WTC11 (cell line): ENCODE data around the gene MRPL52. TPM values are rescaled to one million over a fixed set of nuclear protein-coding genes. Genes with fewer than 3 reads are reported as not detected.

ENCODE experiments used
- ATAC-seq: fragments of 200-7000 bp; cut with Tn5 transposase; 2 replicates; pipeline ENCODE4 v1.10.0; 2021; ENCODE audit warnings: mild to moderate bottlenecking, moderate library complexity
- CTCF ChIA-PET: fragments of 300-600 bp; sonication (Branson Sonifier 250); formaldehyde crosslinking; loops from one replicate; lab custom pipeline; 2021; ENCODE audit warnings: antibody characterized with exemption; lab: Charles Lee
- POLR2A ChIA-PET: fragments of 350-600 bp; sonication (Branson Sonifier 250); formaldehyde crosslinking; loops from one replicate; lab custom pipeline; 2021; ENCODE audit warnings: antibody characterized with exemption; lab: Charles Lee
- DNase-seq: peaks from one replicate; pipeline ENCODE4 v3.0.0; 2021; ENCODE audit warnings: low spot score
- H3K27ac Mint-ChIP-seq: 2 replicates; pipeline ENCODE4 v1.8.0; 2021; ENCODE audit warnings: mixed read lengths
- H3K27me3 Mint-ChIP-seq: 2 replicates; pipeline ENCODE4 v1.8.0; 2021; ENCODE audit warnings: low read depth, mild to moderate bottlenecking, moderate library complexity, mixed read lengths
- H3K36me3 Mint-ChIP-seq: 2 replicates; pipeline ENCODE4 v1.8.0; 2021; ENCODE audit warnings: mixed read lengths
- H3K4me1 Mint-ChIP-seq: 2 replicates; pipeline ENCODE4 v1.8.0; 2022; ENCODE audit warnings: mixed read lengths
- H3K4me3 Mint-ChIP-seq: 2 replicates; pipeline ENCODE4 v1.8.0; 2021; ENCODE audit warnings: mild to moderate bottlenecking, moderate library complexity, mixed read lengths
- H3K9me3 Mint-ChIP-seq: 2 replicates; pipeline ENCODE4 v1.8.0; 2021; ENCODE audit warnings: mixed read lengths
- ATF1 ChIP-seq: sonication (generic); formaldehyde crosslinking; IDR thresholded peaks from 2 replicates; pipeline ENCODE4 v1.8.1; 2023; ENCODE audit warnings: mild to moderate bottlenecking, moderate library complexity, missing genetic modification reagents
- CREM ChIP-seq: sonication (generic); formaldehyde crosslinking; IDR thresholded peaks from 2 replicates; pipeline ENCODE4 v1.8.1; 2022; ENCODE audit warnings: mild to moderate bottlenecking, missing genetic modification reagents, moderate library complexity
- ELF4 ChIP-seq: sonication (generic); formaldehyde crosslinking; IDR thresholded peaks from 2 replicates; pipeline ENCODE4 v1.8.1; 2022; ENCODE audit warnings: low read depth, mild to moderate bottlenecking, moderate library complexity, missing genetic modification reagents
- EMX1 ChIP-seq: fragments of 250-450 bp; sonication (Bioruptor Pico); IDR thresholded peaks from 2 replicates; pipeline ENCODE4 v1.8.0; 2021; ENCODE audit warnings: mild to moderate bottlenecking
- FOXJ3 ChIP-seq: sonication (generic); formaldehyde crosslinking; IDR thresholded peaks from 2 replicates; pipeline ENCODE4 v1.9.0; 2021; ENCODE audit warnings: missing genetic modification reagents, mild to moderate bottlenecking, borderline replicate concordance
- GABPB1 ChIP-seq: sonication (generic); formaldehyde crosslinking; IDR thresholded peaks from 2 replicates; pipeline ENCODE4 v1.8.1; 2023; ENCODE audit warnings: mild to moderate bottlenecking, missing genetic modification reagents
- KAT7 ChIP-seq: sonication (generic); formaldehyde crosslinking; IDR thresholded peaks from 2 replicates; pipeline ENCODE4 v1.8.1; 2023; ENCODE audit warnings: missing genetic modification reagents, mild to moderate bottlenecking, borderline replicate concordance
- MYBL2 ChIP-seq: sonication (generic); formaldehyde crosslinking; IDR thresholded peaks from 2 replicates; pipeline ENCODE4 v1.8.1; 2023; ENCODE audit warnings: mild to moderate bottlenecking, moderate library complexity, missing genetic modification reagents
- NFATC4 ChIP-seq: fragments of 250-450 bp; sonication (Bioruptor Pico); IDR thresholded peaks from 2 replicates; pipeline ENCODE4 v1.9.0; 2021; ENCODE audit warnings: mild to moderate bottlenecking
- SP1 ChIP-seq: sonication (generic); formaldehyde crosslinking; conservative IDR thresholded peaks from 2 replicates; pipeline ENCODE4 v1.8.1; 2022; ENCODE audit warnings: missing genetic modification reagents
- TEAD4 ChIP-seq: sonication (generic); formaldehyde crosslinking; IDR thresholded peaks from 2 replicates; pipeline ENCODE4 v1.8.0; 2022; ENCODE audit warnings: mild to moderate bottlenecking, missing genetic modification reagents
- total RNA-seq: library from RNA; stranded (reverse); gene quantifications from 3 replicates; pipeline ENCODE4 v1.2.3, GENCODE V29; 2021
- TF ChIP-seq, protein P1 (sequence below): sonication (generic); formaldehyde crosslinking; IDR thresholded peaks from 2 replicates; pipeline ENCODE4 v1.8.0; 2022; ENCODE audit warnings: mild to moderate bottlenecking, missing genetic modification reagents
- TF ChIP-seq, protein P2 (sequence below): fragments of 250-450 bp; sonication (Bioruptor Pico); IDR thresholded peaks from 2 replicates; pipeline ENCODE4 v1.9.0; 2021; ENCODE audit warnings: mild to moderate bottlenecking, borderline replicate concordance
- TF ChIP-seq, protein P3 (sequence below): sonication (generic); formaldehyde crosslinking; IDR thresholded peaks from 2 replicates; pipeline ENCODE4 v1.8.1; 2022; ENCODE audit warnings: mild to moderate bottlenecking, missing genetic modification reagents, moderate library complexity, borderline replicate concordance
- TF ChIP-seq, protein P4 (sequence below): sonication (generic); formaldehyde crosslinking; IDR thresholded peaks from 2 replicates; pipeline ENCODE4 v1.8.0; 2022; ENCODE audit warnings: mild to moderate bottlenecking, missing genetic modification reagents
- TF ChIP-seq, protein P5 (sequence below): sonication (generic); formaldehyde crosslinking; IDR thresholded peaks from 2 replicates; pipeline ENCODE4 v1.8.1; 2022; ENCODE audit warnings: mild to moderate bottlenecking, moderate library complexity, missing genetic modification reagents
- TF ChIP-seq, protein P6 (sequence below): sonication (generic); formaldehyde crosslinking; conservative IDR thresholded peaks from 2 replicates; pipeline ENCODE4 v1.8.1; 2022; ENCODE audit warnings: mild to moderate bottlenecking, missing genetic modification reagents
- TF ChIP-seq, protein P7 (sequence below): fragments of 250-450 bp; sonication (Bioruptor Pico); IDR thresholded peaks from 2 replicates; pipeline ENCODE4 v1.9.0; 2021; ENCODE audit warnings: mild to moderate bottlenecking

MRPL52 gene
- total RNA-seq, 1 experiment from 2014 or later: 170 TPM

DNA sequence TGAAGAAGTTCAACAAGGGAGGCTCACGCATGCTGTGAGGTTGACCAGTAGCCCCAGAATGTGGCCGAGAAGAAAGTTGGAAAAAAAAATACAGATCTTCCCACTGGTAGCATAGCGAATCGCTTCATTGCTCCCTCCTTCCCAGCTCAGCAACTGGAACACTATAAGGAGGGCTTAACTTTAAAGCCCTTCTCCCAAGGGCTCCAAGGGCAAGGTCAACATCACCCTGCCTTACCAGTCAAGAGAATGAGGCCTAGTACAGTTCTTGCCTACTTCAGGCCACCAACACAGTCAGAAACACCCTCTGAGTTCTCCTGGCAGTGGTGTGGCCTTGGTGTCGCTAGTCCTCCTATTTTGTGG is 48.8 kb upstream of the MRPL52 start:
- Mint-ChIP-seq H3K36me3 (no peaks in the 10 kb centered on the region), H3K27me3 (no peaks in the 10 kb centered on the region)
- POLR2A ChIA-PET: interaction anchor here (1.2 kb wide), 1 partner anchor 42 kb away, joined by 4 read pairs; no protein-coding TSS in a partner anchor
- TF ChIP-seq, protein P1, sequence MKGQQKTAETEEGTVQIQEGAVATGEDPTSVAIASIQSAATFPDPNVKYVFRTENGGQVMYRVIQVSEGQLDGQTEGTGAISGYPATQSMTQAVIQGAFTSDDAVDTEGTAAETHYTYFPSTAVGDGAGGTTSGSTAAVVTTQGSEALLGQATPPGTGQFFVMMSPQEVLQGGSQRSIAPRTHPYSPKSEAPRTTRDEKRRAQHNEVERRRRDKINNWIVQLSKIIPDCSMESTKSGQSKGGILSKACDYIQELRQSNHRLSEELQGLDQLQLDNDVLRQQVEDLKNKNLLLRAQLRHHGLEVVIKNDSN (CRISPR knock-in tag): no peak
- TF ChIP-seq, protein P2, sequence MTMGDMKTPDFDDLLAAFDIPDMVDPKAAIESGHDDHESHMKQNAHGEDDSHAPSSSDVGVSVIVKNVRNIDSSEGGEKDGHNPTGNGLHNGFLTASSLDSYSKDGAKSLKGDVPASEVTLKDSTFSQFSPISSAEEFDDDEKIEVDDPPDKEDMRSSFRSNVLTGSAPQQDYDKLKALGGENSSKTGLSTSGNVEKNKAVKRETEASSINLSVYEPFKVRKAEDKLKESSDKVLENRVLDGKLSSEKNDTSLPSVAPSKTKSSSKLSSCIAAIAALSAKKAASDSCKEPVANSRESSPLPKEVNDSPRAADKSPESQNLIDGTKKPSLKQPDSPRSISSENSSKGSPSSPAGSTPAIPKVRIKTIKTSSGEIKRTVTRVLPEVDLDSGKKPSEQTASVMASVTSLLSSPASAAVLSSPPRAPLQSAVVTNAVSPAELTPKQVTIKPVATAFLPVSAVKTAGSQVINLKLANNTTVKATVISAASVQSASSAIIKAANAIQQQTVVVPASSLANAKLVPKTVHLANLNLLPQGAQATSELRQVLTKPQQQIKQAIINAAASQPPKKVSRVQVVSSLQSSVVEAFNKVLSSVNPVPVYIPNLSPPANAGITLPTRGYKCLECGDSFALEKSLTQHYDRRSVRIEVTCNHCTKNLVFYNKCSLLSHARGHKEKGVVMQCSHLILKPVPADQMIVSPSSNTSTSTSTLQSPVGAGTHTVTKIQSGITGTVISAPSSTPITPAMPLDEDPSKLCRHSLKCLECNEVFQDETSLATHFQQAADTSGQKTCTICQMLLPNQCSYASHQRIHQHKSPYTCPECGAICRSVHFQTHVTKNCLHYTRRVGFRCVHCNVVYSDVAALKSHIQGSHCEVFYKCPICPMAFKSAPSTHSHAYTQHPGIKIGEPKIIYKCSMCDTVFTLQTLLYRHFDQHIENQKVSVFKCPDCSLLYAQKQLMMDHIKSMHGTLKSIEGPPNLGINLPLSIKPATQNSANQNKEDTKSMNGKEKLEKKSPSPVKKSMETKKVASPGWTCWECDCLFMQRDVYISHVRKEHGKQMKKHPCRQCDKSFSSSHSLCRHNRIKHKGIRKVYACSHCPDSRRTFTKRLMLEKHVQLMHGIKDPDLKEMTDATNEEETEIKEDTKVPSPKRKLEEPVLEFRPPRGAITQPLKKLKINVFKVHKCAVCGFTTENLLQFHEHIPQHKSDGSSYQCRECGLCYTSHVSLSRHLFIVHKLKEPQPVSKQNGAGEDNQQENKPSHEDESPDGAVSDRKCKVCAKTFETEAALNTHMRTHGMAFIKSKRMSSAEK (CRISPR knock-in tag): no peak
- TF ChIP-seq, protein P3, sequence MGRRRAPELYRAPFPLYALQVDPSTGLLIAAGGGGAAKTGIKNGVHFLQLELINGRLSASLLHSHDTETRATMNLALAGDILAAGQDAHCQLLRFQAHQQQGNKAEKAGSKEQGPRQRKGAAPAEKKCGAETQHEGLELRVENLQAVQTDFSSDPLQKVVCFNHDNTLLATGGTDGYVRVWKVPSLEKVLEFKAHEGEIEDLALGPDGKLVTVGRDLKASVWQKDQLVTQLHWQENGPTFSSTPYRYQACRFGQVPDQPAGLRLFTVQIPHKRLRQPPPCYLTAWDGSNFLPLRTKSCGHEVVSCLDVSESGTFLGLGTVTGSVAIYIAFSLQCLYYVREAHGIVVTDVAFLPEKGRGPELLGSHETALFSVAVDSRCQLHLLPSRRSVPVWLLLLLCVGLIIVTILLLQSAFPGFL (CRISPR knock-in tag): no peak
- TF ChIP-seq, protein P4, sequence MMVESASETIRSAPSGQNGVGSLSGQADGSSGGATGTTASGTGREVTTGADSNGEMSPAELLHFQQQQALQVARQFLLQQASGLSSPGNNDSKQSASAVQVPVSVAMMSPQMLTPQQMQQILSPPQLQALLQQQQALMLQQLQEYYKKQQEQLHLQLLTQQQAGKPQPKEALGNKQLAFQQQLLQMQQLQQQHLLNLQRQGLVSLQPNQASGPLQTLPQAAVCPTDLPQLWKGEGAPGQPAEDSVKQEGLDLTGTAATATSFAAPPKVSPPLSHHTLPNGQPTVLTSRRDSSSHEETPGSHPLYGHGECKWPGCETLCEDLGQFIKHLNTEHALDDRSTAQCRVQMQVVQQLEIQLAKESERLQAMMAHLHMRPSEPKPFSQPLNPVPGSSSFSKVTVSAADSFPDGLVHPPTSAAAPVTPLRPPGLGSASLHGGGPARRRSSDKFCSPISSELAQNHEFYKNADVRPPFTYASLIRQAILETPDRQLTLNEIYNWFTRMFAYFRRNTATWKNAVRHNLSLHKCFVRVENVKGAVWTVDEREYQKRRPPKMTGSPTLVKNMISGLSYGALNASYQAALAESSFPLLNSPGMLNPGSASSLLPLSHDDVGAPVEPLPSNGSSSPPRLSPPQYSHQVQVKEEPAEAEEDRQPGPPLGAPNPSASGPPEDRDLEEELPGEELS (CRISPR knock-in tag): no peak
- TF ChIP-seq, protein P5, sequence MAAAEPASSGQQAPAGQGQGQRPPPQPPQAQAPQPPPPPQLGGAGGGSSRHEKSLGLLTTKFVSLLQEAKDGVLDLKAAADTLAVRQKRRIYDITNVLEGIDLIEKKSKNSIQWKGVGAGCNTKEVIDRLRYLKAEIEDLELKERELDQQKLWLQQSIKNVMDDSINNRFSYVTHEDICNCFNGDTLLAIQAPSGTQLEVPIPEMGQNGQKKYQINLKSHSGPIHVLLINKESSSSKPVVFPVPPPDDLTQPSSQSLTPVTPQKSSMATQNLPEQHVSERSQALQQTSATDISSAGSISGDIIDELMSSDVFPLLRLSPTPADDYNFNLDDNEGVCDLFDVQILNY (CRISPR knock-in tag): no peak
- TF ChIP-seq SP1: no peak
- TF ChIP-seq FOXJ3 (CRISPR knock-in tag): no peak
- TF ChIP-seq CREM: no peak
- TF ChIP-seq, protein P6, sequence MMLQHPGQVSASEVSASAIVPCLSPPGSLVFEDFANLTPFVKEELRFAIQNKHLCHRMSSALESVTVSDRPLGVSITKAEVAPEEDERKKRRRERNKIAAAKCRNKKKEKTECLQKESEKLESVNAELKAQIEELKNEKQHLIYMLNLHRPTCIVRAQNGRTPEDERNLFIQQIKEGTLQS: no peak
- TF ChIP-seq TEAD4 (CRISPR knock-in tag): no peak
- TF ChIP-seq, protein P7, sequence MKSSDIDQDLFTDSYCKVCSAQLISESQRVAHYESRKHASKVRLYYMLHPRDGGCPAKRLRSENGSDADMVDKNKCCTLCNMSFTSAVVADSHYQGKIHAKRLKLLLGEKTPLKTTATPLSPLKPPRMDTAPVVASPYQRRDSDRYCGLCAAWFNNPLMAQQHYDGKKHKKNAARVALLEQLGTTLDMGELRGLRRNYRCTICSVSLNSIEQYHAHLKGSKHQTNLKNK (CRISPR knock-in tag): no peak
- no peak for TF ChIP-seq GABPB1
- no peak for TF ChIP-seq ATF1 (CRISPR knock-in tag)
- TF ChIP-seq EMX1: no peak
- no peak for TF ChIP-seq KAT7 (CRISPR knock-in tag)
- no peak for TF ChIP-seq NFATC4
- no peak for TF ChIP-seq MYBL2 (CRISPR knock-in tag)
- no peak for TF ChIP-seq ELF4 (CRISPR knock-in tag)
- TF ChIP-seq, all 79 proteins: peak for 0
- Mint-ChIP-seq H3K9me3 (no peaks in the 10 kb centered on the region), H3K4me3 (no peak overlapping the region), H3K27ac (no peak overlapping the region), H3K4me1 (peaks cover 5% of the 10 kb centered on the region; the same call in 1 of the 2 replicates)
- ATAC-seq (no peak), DNase-seq (no peak)
- CTCF ChIA-PET: interaction anchor here (1.0 to 1.2 kb wide), 3 partner anchors 41 to 128 kb away, joined by 3 to 5 read pairs (median 3); no protein-coding TSS in a partner anchor
